ENCODE measurements around the gene GPR158.
"Not testable (repeated sequence)": the region's sequence is repeated elsewhere in the genome, so short reads cannot be mapped to it uniquely, and the experiment has no call there.

DNA sequence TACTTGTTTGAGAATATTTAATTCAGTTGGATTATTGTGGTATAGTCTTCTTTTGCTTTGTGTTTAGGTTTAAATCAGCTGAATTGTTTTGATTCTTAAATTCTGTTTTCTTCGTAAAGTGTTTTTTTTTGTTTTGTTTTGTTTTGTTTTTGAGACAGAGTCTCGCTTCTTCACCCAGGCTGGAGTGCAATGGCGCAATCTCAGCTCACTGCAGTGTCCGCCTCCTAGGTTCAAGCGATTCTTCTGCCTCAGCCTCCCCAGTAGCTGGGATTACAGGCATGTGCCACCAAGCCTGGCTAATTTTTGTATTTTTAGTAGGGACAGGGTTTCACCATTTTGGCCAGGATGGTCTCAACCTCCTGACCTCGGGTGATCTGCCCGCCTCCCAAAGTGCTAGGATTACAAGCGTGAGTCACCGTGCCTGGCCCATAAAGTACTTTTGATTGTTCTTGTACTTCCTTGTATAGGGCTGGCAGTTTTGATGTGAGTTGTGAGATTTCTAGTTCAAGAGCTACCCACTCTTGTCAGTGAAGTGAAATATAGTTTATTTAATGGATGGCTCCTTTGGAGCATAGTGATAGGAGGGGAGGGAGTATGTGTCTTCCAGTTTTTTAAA is 142.9 kb downstream of the GPR158 start:
- TF ChIP-seq, protein P1, sequence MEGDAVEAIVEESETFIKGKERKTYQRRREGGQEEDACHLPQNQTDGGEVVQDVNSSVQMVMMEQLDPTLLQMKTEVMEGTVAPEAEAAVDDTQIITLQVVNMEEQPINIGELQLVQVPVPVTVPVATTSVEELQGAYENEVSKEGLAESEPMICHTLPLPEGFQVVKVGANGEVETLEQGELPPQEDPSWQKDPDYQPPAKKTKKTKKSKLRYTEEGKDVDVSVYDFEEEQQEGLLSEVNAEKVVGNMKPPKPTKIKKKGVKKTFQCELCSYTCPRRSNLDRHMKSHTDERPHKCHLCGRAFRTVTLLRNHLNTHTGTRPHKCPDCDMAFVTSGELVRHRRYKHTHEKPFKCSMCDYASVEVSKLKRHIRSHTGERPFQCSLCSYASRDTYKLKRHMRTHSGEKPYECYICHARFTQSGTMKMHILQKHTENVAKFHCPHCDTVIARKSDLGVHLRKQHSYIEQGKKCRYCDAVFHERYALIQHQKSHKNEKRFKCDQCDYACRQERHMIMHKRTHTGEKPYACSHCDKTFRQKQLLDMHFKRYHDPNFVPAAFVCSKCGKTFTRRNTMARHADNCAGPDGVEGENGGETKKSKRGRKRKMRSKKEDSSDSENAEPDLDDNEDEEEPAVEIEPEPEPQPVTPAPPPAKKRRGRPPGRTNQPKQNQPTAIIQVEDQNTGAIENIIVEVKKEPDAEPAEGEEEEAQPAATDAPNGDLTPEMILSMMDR (conservative IDR thresholded peaks at IDR 0.05; ENCODE audit: low read length), result not testable (repeated sequence)
- TF ChIP-seq EZH2phosphoT487 (IDR thresholded peaks at IDR 0.05; ENCODE audit: borderline replicate concordance, low read depth, low read length), result not testable (repeated sequence)

All from OCI-LY7 (cell line).